PC-9 (cell line): ENCODE data around the gene HAL. TPM values are rescaled to one million over a fixed set of nuclear protein-coding genes. Genes with fewer than 3 reads are reported as not detected.
A peak's percentile ranks its signal among the peaks of the same experiment; 100 is the strongest.

Experiments
- BruUV-seq: library from RNA; stranded (reverse); fragments of 400-500 nt; replicated peaks from 2 replicates; lab custom pipeline; 2021; lab: Mats Ljungman, UMichigan
- CTCF ChIA-PET: fragments of 300-600 bp; sonication (Branson Sonifier 250); formaldehyde crosslinking; loops from one replicate; lab custom pipeline; 2022; ENCODE audit warnings: antibody characterized with exemption; lab: Charles Lee
- POLR2A ChIA-PET: fragments of 300-600 bp; sonication (Branson Sonifier 250); formaldehyde crosslinking; loops from one replicate; lab custom pipeline; 2022; ENCODE audit warnings: antibody characterized with exemption; ENCODE audit not compliant: unreplicated experiment; lab: Charles Lee
- DNase-seq, 2 experiments: peaks; one replicate each; pipeline versions ENCODE4 v3.0.0 to v3.0.0-alpha.2; 2015 to 2022; ENCODE audit warnings: mixed read lengths in 1 of 2
- H2AFZ ChIP-seq: fragments of 200-600 bp; sonication (generic); 2 replicates; pipeline ENCODE4 v1.8.1; 2017; ENCODE audit warnings: antibody characterized with exemption
- H3F3A ChIP-seq: fragments of 200-600 bp; sonication (generic); 2 replicates; pipeline ENCODE4 v1.8.1; 2017; ENCODE audit warnings: antibody characterized with exemption, mild to moderate bottlenecking, low read depth; ENCODE audit not compliant: insufficient read depth
- H3K27ac ChIP-seq: fragments of 200-600 bp; sonication (generic); 2 replicates; pipeline ENCODE4 v1.6.1; 2016; ENCODE audit warnings: mixed run types
- H3K27me3 ChIP-seq: fragments of 200-600 bp; sonication (generic); 2 replicates; pipeline ENCODE4 v1.6.1; 2016; ENCODE audit warnings: low read depth, mixed run types; ENCODE audit not compliant: insufficient read depth
- H3K36me3 ChIP-seq: fragments of 200-600 bp; sonication (generic); 2 replicates; pipeline ENCODE4 v1.6.1; 2016; ENCODE audit warnings: low read depth, mixed run types
- H3K4me1 ChIP-seq: fragments of 200-600 bp; sonication (generic); replicated peaks from 2 replicates; pipeline ENCODE4 v1.6.1; 2016; ENCODE audit warnings: mixed run types; ENCODE audit not compliant: insufficient read depth
- H3K4me2 ChIP-seq: fragments of 200-600 bp; sonication (generic); 2 replicates; pipeline ENCODE4 v1.6.1; 2017; ENCODE audit warnings: mixed run types
- H3K4me3 ChIP-seq: fragments of 200-600 bp; sonication (generic); 2 replicates; pipeline ENCODE4 v1.6.1; 2016; ENCODE audit warnings: mixed run types
- H3K79me2 ChIP-seq: fragments of 200-600 bp; sonication (generic); 2 replicates; pipeline ENCODE4 v1.6.1; 2017; ENCODE audit warnings: low read depth, mixed run types
- H3K9me2 ChIP-seq: fragments of 200-600 bp; sonication (generic); 2 replicates; pipeline ENCODE4 v1.8.1; 2017; ENCODE audit warnings: mild to moderate bottlenecking; ENCODE audit not compliant: insufficient read depth
- H3K9me3 ChIP-seq: fragments of 200-600 bp; sonication (generic); 2 replicates; pipeline ENCODE4 v1.8.1; 2016; ENCODE audit warnings: low read depth; ENCODE audit not compliant: insufficient read depth
- H4K20me1 ChIP-seq: fragments of 200-600 bp; sonication (generic); 2 replicates; pipeline ENCODE4 v1.8.1; 2017; ENCODE audit not compliant: insufficient read depth
- EZH2 ChIP-seq: fragments of 200-600 bp; sonication (generic); IDR thresholded peaks from 2 replicates; pipeline ENCODE4 v1.8.0; 2017; ENCODE audit warnings: antibody characterized with exemption, low read depth
- intact Hi-C: fragments of 100-400 bp; cut with micrococcal nuclease; formaldehyde crosslinking; loops from one replicate; pipeline ENCODE4 v1.10.0; 2022; ENCODE audit not compliant: unreplicated experiment
- total RNA-seq: library from RNA; stranded (reverse); gene quantifications from 2 replicates; pipeline ENCODE4 v1.2.3, GENCODE V29; 2021
- TF ChIP-seq, protein P1 (sequence below): fragments of 200-600 bp; sonication (generic); conservative IDR thresholded peaks from 2 replicates; pipeline ENCODE4 v1.6.1; 2017; ENCODE audit warnings: mixed run types, antibody characterized with exemption, mild to moderate bottlenecking, moderate library complexity

Gene HAL
- total RNA-seq, 1 experiment from 2014 or later: 1.3 TPM

DNA sequence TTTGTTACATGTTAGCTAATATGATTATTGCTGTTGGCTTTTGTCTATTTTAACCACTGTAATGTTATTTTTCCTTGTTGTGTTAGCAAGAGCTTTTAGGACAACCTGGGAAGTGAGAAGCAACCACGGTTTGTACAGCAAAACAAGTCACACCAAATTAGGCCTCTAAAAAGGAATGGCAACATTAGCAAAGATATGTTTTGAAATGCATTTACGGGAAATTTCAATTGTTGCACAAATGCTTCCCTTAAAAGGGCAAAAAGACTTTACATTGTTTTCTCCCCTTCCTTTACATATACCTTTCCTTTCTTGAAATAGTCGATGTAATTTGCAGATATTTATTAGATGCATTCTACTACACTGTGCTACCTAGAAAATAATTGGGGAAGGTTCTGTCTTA, 43.4 kb upstream of the HAL start:
- ChIA-PET POLR2A (no interaction called here), CTCF (no interaction called here)
- peaks cover 16% of the 10 kb centered on the region for H3F3A ChIP-seq
- peaks cover 6% of the 10 kb centered on the region for H3K79me2 ChIP-seq
- no TSS peak for BruUV-seq
- no peak overlapping the region for H3K27ac ChIP-seq
- H3K9me3 ChIP-seq: no peaks in the 10 kb centered on the region
- H3K4me3 ChIP-seq: no peak overlapping the region
- intact Hi-C loops: no loop called here
- DNase-seq: no peak
- no peaks in the 10 kb centered on the region for H4K20me1 ChIP-seq
- no peak overlapping the region for H3K4me2 ChIP-seq
- H2AFZ ChIP-seq: no peak overlapping the region
- H3K27me3 ChIP-seq: no peaks in the 10 kb centered on the region
- H3K4me1 ChIP-seq: peaks cover 13% of the 10 kb centered on the region
- no peaks in the 10 kb centered on the region for H3K36me3 ChIP-seq
- no peak for TF ChIP-seq EZH2
- TF ChIP-seq, protein P1, sequence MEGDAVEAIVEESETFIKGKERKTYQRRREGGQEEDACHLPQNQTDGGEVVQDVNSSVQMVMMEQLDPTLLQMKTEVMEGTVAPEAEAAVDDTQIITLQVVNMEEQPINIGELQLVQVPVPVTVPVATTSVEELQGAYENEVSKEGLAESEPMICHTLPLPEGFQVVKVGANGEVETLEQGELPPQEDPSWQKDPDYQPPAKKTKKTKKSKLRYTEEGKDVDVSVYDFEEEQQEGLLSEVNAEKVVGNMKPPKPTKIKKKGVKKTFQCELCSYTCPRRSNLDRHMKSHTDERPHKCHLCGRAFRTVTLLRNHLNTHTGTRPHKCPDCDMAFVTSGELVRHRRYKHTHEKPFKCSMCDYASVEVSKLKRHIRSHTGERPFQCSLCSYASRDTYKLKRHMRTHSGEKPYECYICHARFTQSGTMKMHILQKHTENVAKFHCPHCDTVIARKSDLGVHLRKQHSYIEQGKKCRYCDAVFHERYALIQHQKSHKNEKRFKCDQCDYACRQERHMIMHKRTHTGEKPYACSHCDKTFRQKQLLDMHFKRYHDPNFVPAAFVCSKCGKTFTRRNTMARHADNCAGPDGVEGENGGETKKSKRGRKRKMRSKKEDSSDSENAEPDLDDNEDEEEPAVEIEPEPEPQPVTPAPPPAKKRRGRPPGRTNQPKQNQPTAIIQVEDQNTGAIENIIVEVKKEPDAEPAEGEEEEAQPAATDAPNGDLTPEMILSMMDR: no peak
- H3K9me2 ChIP-seq: no peaks in the 10 kb centered on the region

DNA sequence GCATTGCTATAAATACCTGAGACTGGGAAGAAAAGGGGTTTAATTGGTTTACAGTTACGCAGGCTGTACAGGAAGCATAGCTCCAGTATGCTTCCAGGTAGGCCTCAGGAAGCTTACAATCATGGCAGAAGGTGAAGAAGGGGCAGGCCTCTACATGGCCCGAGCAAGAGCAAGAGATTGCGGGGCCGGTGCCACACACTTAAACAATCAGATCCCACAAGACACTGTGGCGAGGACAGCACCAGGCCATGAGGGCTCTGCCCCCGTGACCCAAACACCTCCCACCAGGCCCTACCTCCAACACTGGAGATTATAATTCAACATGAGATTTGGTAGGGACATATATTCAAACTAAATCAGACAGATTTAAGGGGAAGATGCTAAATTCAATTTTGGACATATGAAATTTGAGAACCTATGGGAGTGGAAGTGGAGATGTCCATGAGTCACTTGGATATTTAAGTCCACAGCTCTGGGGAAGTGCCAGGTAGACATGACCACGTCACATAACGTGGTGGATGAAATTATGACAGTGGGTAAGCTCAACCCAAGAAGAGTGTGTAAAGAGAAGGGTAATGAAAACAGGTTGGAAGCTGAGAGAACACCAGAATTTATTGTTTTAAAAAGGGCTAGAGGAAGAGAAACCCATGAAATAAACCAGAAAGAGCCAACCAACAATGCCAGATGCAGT, 40.8 kb upstream of the HAL start:
- Histone ChIP-seq H2AFZ (no peak overlapping the region), H3K79me2 (peaks cover 32% of the 10 kb centered on the region), H3K27ac (no peak overlapping the region), H3K4me1 (peaks cover 18% of the 10 kb centered on the region), H4K20me1 (no peaks in the 10 kb centered on the region), H3K36me3 (no peaks in the 10 kb centered on the region), H3K4me3 (no peak overlapping the region), H3F3A (peaks cover 3% of the 10 kb centered on the region; the same call in 1 of the 2 replicates), H3K9me3 (no peaks in the 10 kb centered on the region), H3K9me2 (no peaks in the 10 kb centered on the region), H3K27me3 (no peaks in the 10 kb centered on the region), H3K4me2 (peak overlapping the region; percentile 94; the same call in 1 of the 2 replicates)
- intact Hi-C loops: no loop called here
- ChIA-PET CTCF (no interaction called here), POLR2A (no interaction called here)
- TF ChIP-seq EZH2: no peak
- TF ChIP-seq, protein P1: no peak
- DNase-seq: no peak
- BruUV-seq: no TSS peak

DNA sequence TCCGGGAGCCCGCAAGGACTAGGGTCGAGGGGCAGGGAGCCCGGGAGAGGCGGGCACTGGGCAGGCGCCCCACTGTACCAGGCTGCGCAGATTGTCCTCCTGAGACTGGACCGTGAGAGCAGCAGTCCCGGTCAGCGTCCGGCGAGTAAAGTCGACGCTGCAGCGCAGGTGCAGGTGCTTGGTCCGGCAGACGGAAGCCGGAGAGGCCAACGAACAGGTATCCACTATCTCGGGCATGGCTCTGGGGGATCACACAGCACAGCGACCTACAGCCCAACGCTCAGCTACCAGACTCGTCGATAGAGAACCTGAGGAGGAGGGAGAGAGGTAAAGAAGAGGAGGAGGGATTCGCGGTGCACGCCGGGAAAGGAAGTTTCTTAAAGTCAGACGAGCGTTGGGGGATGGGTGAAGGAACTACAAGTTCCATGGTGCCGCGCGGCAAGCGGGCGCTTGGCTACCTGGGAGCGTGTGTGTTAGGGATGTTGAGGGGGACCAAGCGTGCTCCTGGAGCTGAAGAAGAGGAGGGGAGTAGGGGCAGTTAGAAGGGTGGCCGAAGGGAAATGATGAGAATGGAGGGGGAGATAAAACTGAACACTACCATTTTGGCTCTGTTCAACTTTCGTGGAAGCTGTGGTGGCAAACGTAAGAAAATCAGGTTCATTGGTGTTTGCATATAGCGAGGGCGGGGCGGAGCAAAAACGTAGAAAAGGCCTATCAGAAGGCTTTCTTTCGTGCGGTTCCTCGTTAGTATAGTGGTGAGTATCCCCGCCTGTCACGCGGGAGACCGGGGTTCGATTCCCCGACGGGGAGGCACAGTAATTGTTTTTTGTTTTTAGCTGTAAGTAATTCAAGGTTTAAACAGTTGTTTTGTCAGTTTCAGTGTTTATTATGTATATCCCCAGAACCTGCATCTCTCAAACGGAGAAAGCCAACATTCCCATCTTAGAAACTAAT, 39.4 kb upstream of the HAL start, which contains the start of gene LTA4H:
Gene LTA4H, minus strand, starts transcription at position 305 of the 954 bp plus-strand sequence. Its CDS starts 68 bp downstream, at position 237.
- intact Hi-C loops: no loop called here
- Histone ChIP-seq H4K20me1 (peaks cover 5% of the 10 kb centered on the region; the same call in 1 of the 2 replicates), H3K4me1 (peaks cover 27% of the 10 kb centered on the region), H3K9me2 (no peaks in the 10 kb centered on the region), H3F3A (peaks cover 3% of the 10 kb centered on the region; the same call in 1 of the 2 replicates), H3K9me3 (no peaks in the 10 kb centered on the region), H3K4me2 (peak within 1 kb of the TSS; percentile 94), H2AFZ (peak within 1 kb of the TSS; percentile 78), H3K4me3 (peak within 1 kb of the TSS; percentile 86), H3K36me3 (no peaks in the 10 kb centered on the region), H3K27ac (peak within 1 kb of the TSS; percentile 77), H3K79me2 (peaks cover 45% of the 10 kb centered on the region), H3K27me3 (no peaks in the 10 kb centered on the region)
- DNase-seq: peak; percentile 93 to 95
- CTCF ChIA-PET: no interaction called here
- POLR2A ChIA-PET: interaction anchor here (0.5 to 1.1 kb wide), 6 partner anchors 12 to 1021 kb away, joined by 3 to 9 read pairs (median 6); no protein-coding TSS in a partner anchor
- BruUV-seq: no TSS peak
- no peak for TF ChIP-seq EZH2
- TF ChIP-seq, protein P1: no peak
